GM23248 (cell line): ENCODE data around the gene SMPDL3B. TPM values are rescaled to one million over a fixed set of nuclear protein-coding genes. Genes with fewer than 3 reads are reported as not detected.

Source experiments
- DNase-seq: peaks from one replicate; pipeline ENCODE4 v3.0.0-alpha.2; 2015
- H2AFZ ChIP-seq: fragments of 200-600 bp; sonication (generic); 2 replicates; pipeline ENCODE4 v1.6.1; 2016; ENCODE audit warnings: antibody characterized with exemption
- H3F3A ChIP-seq: fragments of 200-600 bp; sonication (generic); 2 replicates; pipeline ENCODE4 v1.6.1; 2016; ENCODE audit warnings: mild to moderate bottlenecking, antibody characterized with exemption, mixed run types; ENCODE audit not compliant: insufficient read depth
- H3K27ac ChIP-seq: fragments of 200-600 bp; sonication (generic); 2 replicates; pipeline ENCODE4 v1.5.1; 2016; ENCODE audit warnings: mild to moderate bottlenecking
- H3K27me3 ChIP-seq: fragments of 200-600 bp; sonication (generic); replicated peaks from 2 replicates; pipeline ENCODE4 v1.6.1; 2016; ENCODE audit warnings: mild to moderate bottlenecking; ENCODE audit not compliant: insufficient read depth
- H3K36me3 ChIP-seq: fragments of 200-600 bp; sonication (generic); 2 replicates; pipeline ENCODE4 v1.6.1; 2016; ENCODE audit warnings: low read depth, mild to moderate bottlenecking
- H3K4me1 ChIP-seq: fragments of 200-600 bp; sonication (generic); 2 replicates; pipeline ENCODE4 v1.6.1; 2016; ENCODE audit warnings: mild to moderate bottlenecking; ENCODE audit not compliant: insufficient read depth
- H3K4me2 ChIP-seq: fragments of 200-600 bp; sonication (generic); one replicate; pipeline ENCODE4 v1.6.1; 2016; ENCODE audit warnings: mild to moderate bottlenecking; ENCODE audit not compliant: unreplicated experiment
- H3K4me3 ChIP-seq: fragments of 200-600 bp; sonication (generic); 2 replicates; pipeline ENCODE4 v1.5.1; 2016; ENCODE audit warnings: mild to moderate bottlenecking
- H3K79me2 ChIP-seq: fragments of 200-600 bp; sonication (generic); 2 replicates; pipeline ENCODE4 v1.6.1; 2016; ENCODE audit warnings: mild to moderate bottlenecking; ENCODE audit not compliant: insufficient read depth
- H3K9ac ChIP-seq: fragments of 200-600 bp; sonication (generic); 2 replicates; pipeline ENCODE4 v1.6.1; 2016; ENCODE audit warnings: mild to moderate bottlenecking
- H3K9me2 ChIP-seq: fragments of 200-600 bp; sonication (generic); 2 replicates; pipeline ENCODE4 v1.6.1; 2016; ENCODE audit warnings: mixed run types, mild to moderate bottlenecking, moderate library complexity; ENCODE audit not compliant: insufficient read depth
- H3K9me3 ChIP-seq: fragments of 200-600 bp; sonication (generic); one replicate; pipeline ENCODE4 v1.6.1; 2017; ENCODE audit warnings: low read depth
- H4K20me1 ChIP-seq: fragments of 200-600 bp; sonication (generic); 2 replicates; pipeline ENCODE4 v1.6.0; 2016; ENCODE audit not compliant: insufficient read depth
- EZH2 ChIP-seq: fragments of 200-600 bp; sonication (generic); IDR thresholded peaks from 2 replicates; pipeline ENCODE4 v1.6.1; 2018; ENCODE audit warnings: antibody characterized with exemption, mild to moderate bottlenecking; ENCODE audit not compliant: insufficient read depth, poor library complexity, severe bottlenecking
- EZH2phosphoT487 ChIP-seq: fragments of 200-600 bp; sonication (generic); IDR thresholded peaks from 2 replicates; pipeline ENCODE4 v1.6.1; 2018; ENCODE audit warnings: antibody characterized with exemption, moderate library complexity, mild to moderate bottlenecking, low read depth; ENCODE audit not compliant: insufficient read depth
- WGBS, 2 experiments: methylation state at CpG; one replicate each; pipeline ENCODE4 v1.1.6; 2015 to 2017; ENCODE audit warnings: low lambda C conversion rate in 2 of 2, low coverage in 1 of 2; ENCODE audit errors: missing lambda C conversion rate in 2 of 2; 5-methylcytosine and 5-hydroxymethylcytosine counted together
- in situ Hi-C: fragments of 300-500 bp; cut with MboI; formaldehyde crosslinking; loops from 2 replicates; pipeline ENCODE4 v1.15.0; 2020
- polyA plus RNA-seq: library from polyadenylated mRNA; unstranded; fragments of >200 nt; fragmentation: Nextera tagmentation; extraction: Ambion mirVana; gene quantifications from 2 replicates; pipeline ENCODE4 v1.2.1, GENCODE V29; 2016
- total RNA-seq: library from RNA; depleted of rRNA; stranded (reverse); fragments of >200 nt; shearing (Covaris generic); gene quantifications from 2 replicates; pipeline ENCODE4 v1.2.3, GENCODE V29; 2014

The SMPDL3B gene
- total and polyA plus RNA-seq, 2 experiments from 2014 or later, result not detected

GRCh38 chr1:27936370-27936769, 1.6 kb downstream of the SMPDL3B start:
- no peaks in the 10 kb centered on the region for H3K36me3 ChIP-seq
- DNase-seq, result no peak
- H3K79me2 ChIP-seq, result no peaks in the 10 kb centered on the region
- no peak overlapping the region for H3K9ac ChIP-seq
- H3K9me3 ChIP-seq, result no peaks in the 10 kb centered on the region
- H3K27me3 ChIP-seq, result no peaks in the 10 kb centered on the region
- H4K20me1 ChIP-seq, result no peaks in the 10 kb centered on the region
- TF ChIP-seq EZH2 (no peak), EZH2phosphoT487 (no peak)
- no peak overlapping the region for H3K4me2 ChIP-seq
- no peaks in the 10 kb centered on the region for H3K9me2 ChIP-seq
- 63 to 74% methylated on average over 5 of the region's 5 CpGs for WGBS, 2 experiments
- H3F3A ChIP-seq, result no peaks in the 10 kb centered on the region
- H2AFZ ChIP-seq, result no peak overlapping the region
- H3K4me1 ChIP-seq, result peaks cover 5% of the 10 kb centered on the region; the same call in 1 of the 2 replicates
- H3K4me3 ChIP-seq, result no peak overlapping the region
- in situ Hi-C loops, result no loop called here
- no peak overlapping the region for H3K27ac ChIP-seq

GRCh38 chr1:27937524-27937836, 2.7 kb downstream of the SMPDL3B start:
- Histone ChIP-seq H3K27ac (no peak overlapping the region), H3K79me2 (no peaks in the 10 kb centered on the region), H3K4me3 (no peak overlapping the region), H3K4me2 (no peak overlapping the region), H3K9me3 (no peaks in the 10 kb centered on the region), H3K4me1 (peaks cover 5% of the 10 kb centered on the region; the same call in 1 of the 2 replicates), H3K36me3 (no peaks in the 10 kb centered on the region), H3K9ac (no peak overlapping the region), H2AFZ (no peak overlapping the region), H3F3A (no peaks in the 10 kb centered on the region), H4K20me1 (no peaks in the 10 kb centered on the region), H3K27me3 (no peaks in the 10 kb centered on the region), H3K9me2 (no peaks in the 10 kb centered on the region)
- WGBS, 2 experiments, result 36 to 44% methylated on average over 1 of the region's 1 CpG
- in situ Hi-C loops, result no loop called here
- TF ChIP-seq EZH2 (no peak), EZH2phosphoT487 (no peak)
- no peak for DNase-seq

GRCh38 chr1:27938488-27938887, 3.7 kb downstream of the SMPDL3B start:
- Histone ChIP-seq H3K4me2 (no peak overlapping the region), H3K36me3 (no peaks in the 10 kb centered on the region), H3F3A (no peaks in the 10 kb centered on the region), H3K27ac (no peak overlapping the region), H4K20me1 (no peaks in the 10 kb centered on the region), H3K9ac (no peak overlapping the region), H3K27me3 (no peaks in the 10 kb centered on the region), H2AFZ (no peak overlapping the region), H3K4me1 (peaks cover 3% of the 10 kb centered on the region; the same call in 1 of the 2 replicates), H3K4me3 (no peak overlapping the region), H3K9me2 (no peaks in the 10 kb centered on the region), H3K9me3 (no peaks in the 10 kb centered on the region), H3K79me2 (no peaks in the 10 kb centered on the region)
- 78 to 81% methylated on average over 4 of the region's 4 CpGs for WGBS, 2 experiments
- in situ Hi-C loops, result no loop called here
- no peak for DNase-seq
- TF ChIP-seq EZH2 (no peak), EZH2phosphoT487 (no peak)

- Histone ChIP-seq H3K27ac (no peak overlapping the region), H4K20me1 (no peaks in the 10 kb centered on the region), H3K4me3 (no peak overlapping the region), H3K9ac (no peak overlapping the region), H3K9me3 (no peaks in the 10 kb centered on the region), H3K9me2 (no peaks in the 10 kb centered on the region), H2AFZ (no peak overlapping the region), H3K36me3 (no peaks in the 10 kb centered on the region), H3K79me2 (no peaks in the 10 kb centered on the region), H3K4me1 (no peaks in the 10 kb centered on the region), H3K27me3 (no peaks in the 10 kb centered on the region), H3K4me2 (no peak overlapping the region), H3F3A (no peaks in the 10 kb centered on the region)
- TF ChIP-seq EZH2phosphoT487, result no peak
- in situ Hi-C loops, result no loop called here
- peak; percentile 42 for DNase-seq
- 32 to 44% methylated on average over 6 of the region's 6 CpGs for WGBS, 2 experiments
These were observed 5.5 kb downstream of the SMPDL3B start for GRCh38 chr1:27940297-27940696.
